ENCODE results near the gene NRM. TPM values are rescaled to one million over a fixed set of nuclear protein-coding genes. Genes with fewer than 3 reads are reported as not detected.
A peak's percentile ranks its signal among the peaks of the same experiment; 100 is the strongest.

Gene NRM
- total RNA-seq, 1 donor from 2014 or later, result 66.5 TPM

- peaks cover 29% of the 10 kb centered on the region for H3K4me1 Mint-ChIP-seq
Measured at GRCh38 chr6:30730601-30731435, 40.0 kb upstream of the NRM start.

GRCh38 chr6:30727920-30728553, 37.3 kb upstream of the NRM start:
- H3K27ac Mint-ChIP-seq (ENCODE audit: unreplicated experiment), result no peak overlapping the region
- H3K4me3 Mint-ChIP-seq, result peak overlapping the region; percentile 99
- peaks cover 2% of the 10 kb centered on the region for H3K9me3 Mint-ChIP-seq

More at GRCh38 chr6:30730601-30731435, 40.0 kb upstream of the NRM start:
- Mint-ChIP-seq H3K9me3 (peaks cover 2% of the 10 kb centered on the region), H3K36me3 (ENCODE audit: low read depth) (peaks cover 24% of the 10 kb centered on the region), H3K4me3 (peak overlapping the region; percentile 58), H3K27ac (ENCODE audit: unreplicated experiment) (no peak overlapping the region), H3K27me3 (ENCODE audit: low read depth) (peaks cover 24% of the 10 kb centered on the region)
- peak; percentile 57 for DNase-seq (ENCODE audit: low read depth, low spot score)
- TF ChIP-seq CTCF (conservative IDR thresholded peaks at IDR 0.05), result peak; percentile 74

GRCh38 chr6:30726506-30727413, 36.0 kb upstream of the NRM start:
- H3K27me3 Mint-ChIP-seq (ENCODE audit: low read depth), result peaks cover 55% of the 10 kb centered on the region
- H3K27ac Mint-ChIP-seq (ENCODE audit: unreplicated experiment), result no peak overlapping the region
- H3K4me1 Mint-ChIP-seq, result peaks cover 52% of the 10 kb centered on the region
- peaks cover 52% of the 10 kb centered on the region for H3K36me3 Mint-ChIP-seq (ENCODE audit: low read depth)
- H3K4me3 Mint-ChIP-seq, result peak overlapping the region; percentile 99
- TF ChIP-seq CTCF (conservative IDR thresholded peaks at IDR 0.05), result no peak
- DNase-seq (ENCODE audit: low read depth, low spot score), result no peak
- peaks cover 2% of the 10 kb centered on the region for H3K9me3 Mint-ChIP-seq

More at GRCh38 chr6:30727920-30728553, 37.3 kb upstream of the NRM start:
- Mint-ChIP-seq H3K36me3 (ENCODE audit: low read depth) (peaks cover 43% of the 10 kb centered on the region), H3K27me3 (ENCODE audit: low read depth) (peaks cover 46% of the 10 kb centered on the region), H3K4me1 (peaks cover 51% of the 10 kb centered on the region)
- no peak for DNase-seq (ENCODE audit: low read depth, low spot score)
- peak; percentile 30 for TF ChIP-seq CTCF (conservative IDR thresholded peaks at IDR 0.05)

GRCh38 chr6:30725713-30726505, 35.1 kb upstream of the NRM start:
- Mint-ChIP-seq H3K27me3 (ENCODE audit: low read depth) (peaks cover 61% of the 10 kb centered on the region), H3K36me3 (ENCODE audit: low read depth) (peaks cover 58% of the 10 kb centered on the region)
- TF ChIP-seq CTCF (conservative IDR thresholded peaks at IDR 0.05), result no peak

More at GRCh38 chr6:30725713-30726505, 35.1 kb upstream of the NRM start:
- no peak overlapping the region for H3K27ac Mint-ChIP-seq (ENCODE audit: unreplicated experiment)
- DNase-seq (ENCODE audit: low read depth, low spot score), result no peak
- peak overlapping the region; percentile 99 for H3K4me3 Mint-ChIP-seq
- H3K9me3 Mint-ChIP-seq, result peaks cover 2% of the 10 kb centered on the region
- H3K4me1 Mint-ChIP-seq, result peaks cover 55% of the 10 kb centered on the region
